Adrenal gland (tissue), 12 donors: ENCODE data around the gene PLD2. TPM values are rescaled to one million over a fixed set of nuclear protein-coding genes. Genes with fewer than 3 reads are reported as not detected.
"Not testable (repeated sequence)": the region's sequence is repeated elsewhere in the genome, so short reads cannot be mapped to it uniquely, and the experiment has no call there.

Source experiments
- DNase-seq, 7 donors: peaks; one replicate each; pipeline ENCODE4 v3.0.0-alpha.2; 2019 to 2020
- H3K27ac ChIP-seq, 5 donors: fragments of 200-600 bp; sonication (generic) in 4 of 5; 1 replicate in 3 of 5; 2 replicates in 2 of 5; pipeline versions ENCODE4 v1.5.1 to v1.8.0; 2016 to 2020; ENCODE audit warnings: mild to moderate bottlenecking in 1 of 5
- H3K27me3 ChIP-seq: fragments of 200-600 bp; 2 replicates; pipeline ENCODE4 v1.8.0; 2021
- H3K36me3 ChIP-seq, 2 donors: fragments of 200-600 bp; replicated peaks in 1 of 2; 1 replicate in 1 of 2; 2 replicates in 1 of 2; pipeline versions ENCODE4 v1.5.1 to v1.8.0; 2018 to 2022
- H3K4me1 ChIP-seq, 2 donors: fragments of 200-600 bp; replicated peaks in 1 of 2; 1 replicate in 1 of 2; 2 replicates in 1 of 2; pipeline versions ENCODE4 v1.5.1 to v1.8.0; 2018 to 2021
- H3K4me3 ChIP-seq, 4 donors: fragments of 200-600 bp; sonication (generic) in 3 of 4; one replicate each; pipeline ENCODE4 v1.5.1; 2016 to 2018
- H3K9me3 ChIP-seq, 3 donors: fragments of 200-600 bp; sonication (generic) in 1 of 3; replicated peaks in 1 of 3; 1 replicate in 2 of 3; 2 replicates in 1 of 3; pipeline versions ENCODE4 v1.5.1 to v1.8.0; 2016 to 2021
- POLR2A ChIP-seq, 2 donors: fragments of 450-650 bp; IDR thresholded peaks; one replicate each; pipeline ENCODE4 v1.6.1; 2017; ENCODE audit warnings: antibody characterized with exemption in 2 of 2, mild to moderate bottlenecking in 2 of 2, moderate library complexity in 1 of 2
- WGBS, 4 donors: extraction: QIAGEN DNeasy Blood & Tissue Kit in 2 of 4; methylation state at CpG; one replicate each; pipeline versions ENCODE4 v1.1.5 to v1.1.7; 2013 to 2017; 5-methylcytosine and 5-hydroxymethylcytosine counted together
- intact Hi-C, 2 donors: fragments of 100-400 bp; cut with DNase I; formaldehyde crosslinking; loops; one replicate each; pipeline versions ENCODE4 v1.14.1 to v1.15.0; 2022 to 2023
- polyA plus RNA-seq, 3 donors: library from polyadenylated mRNA; stranded (reverse); fragments of 200-250 nt in 2 of 3; fragments of 350-450 nt in 1 of 3; fragmentation: Illumina TruSeq in 1 of 3; extraction: RNeasy Lipid Tissue Mini Kit (QIAGEN cat#74804) in 1 of 3; gene quantifications; one replicate each; pipeline ENCODE4 v1.2.3, GENCODE V29; 2013 to 2014
- total RNA-seq, 9 donors: library from RNA; depleted of rRNA in 4 of 9; stranded (reverse); fragments of >200 nt in 4 of 9; fragments of 120-200 nt in 1 of 9; fragmentation: NEBNext Ultra II Directional in 1 of 9; extraction: Animal tissue kit (Norgen Biotek cat#: 25700) in 1 of 9; gene quantifications; one replicate each; pipeline versions ENCODE4 v1.1.0 to v1.2.4, GENCODE V29; 2013 to 2023
- TF ChIP-seq, protein P1 (sequence below), 6 experiments: fragments of 450-650 bp in 4 of 6; fragments of 200-600 bp in 2 of 6; sonication (generic) in 1 of 6; IDR thresholded peaks; 1 replicate in 5 of 6; 2 replicates in 1 of 6; pipeline versions ENCODE4 v1.5.1 to v1.8.0; 2016 to 2021; ENCODE audit warnings: antibody characterized with exemption in 6 of 6, mild to moderate bottlenecking in 2 of 6, moderate library complexity in 1 of 6
- donor health status: healthy with polysubstance abuse.
- donor health status: Bipolar disorder and iron deficiency.
- donor health status: DM: yes; HTN: yes; CAD: no.
- donor health status: DM: no; HTN: no; CAD: no.
- donor health status: DM: no; HTN: no; CAD: no.
- donor health status: DM: yes; HTN: yes; CAD: no.

PLD2 gene
- total and polyA plus RNA-seq, 12 donors, result 4.1 to 34.8 (median 17.9) TPM

DNA sequence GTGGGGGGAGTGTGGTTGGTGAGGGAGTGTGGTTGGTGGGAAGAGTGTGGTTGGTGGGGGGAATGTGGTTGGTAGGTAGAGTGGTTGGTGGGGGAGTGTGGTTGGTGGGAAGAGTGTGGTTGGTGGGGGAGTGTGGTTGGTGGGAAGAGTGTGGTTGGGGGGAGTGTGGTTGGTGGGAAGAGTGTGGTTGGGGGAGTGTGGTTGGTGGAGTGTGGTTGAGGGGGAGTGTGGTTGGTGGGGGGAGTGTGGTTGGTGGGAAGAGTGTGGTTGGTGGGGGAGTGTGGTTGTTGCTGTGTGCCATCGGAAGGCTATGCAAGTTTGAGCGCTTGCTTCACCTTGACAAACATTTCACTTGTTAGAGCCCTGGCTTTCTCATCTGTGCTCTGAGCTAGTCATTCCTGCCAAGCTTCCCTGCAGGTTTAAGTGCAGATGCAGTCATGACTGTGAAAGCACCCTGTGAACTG, 46.3 kb downstream of the PLD2 start:
- H3K4me1 ChIP-seq, result peaks cover 12 to 32% of the 10 kb centered on the region in 2 donors
- WGBS, 4 donors, result 77 to 90% (median 86%) methylated on average over 2 of the region's 2 CpGs
- TF ChIP-seq POLR2A (IDR thresholded peaks at IDR 0.05), result no peak
- TF ChIP-seq, protein P1, sequence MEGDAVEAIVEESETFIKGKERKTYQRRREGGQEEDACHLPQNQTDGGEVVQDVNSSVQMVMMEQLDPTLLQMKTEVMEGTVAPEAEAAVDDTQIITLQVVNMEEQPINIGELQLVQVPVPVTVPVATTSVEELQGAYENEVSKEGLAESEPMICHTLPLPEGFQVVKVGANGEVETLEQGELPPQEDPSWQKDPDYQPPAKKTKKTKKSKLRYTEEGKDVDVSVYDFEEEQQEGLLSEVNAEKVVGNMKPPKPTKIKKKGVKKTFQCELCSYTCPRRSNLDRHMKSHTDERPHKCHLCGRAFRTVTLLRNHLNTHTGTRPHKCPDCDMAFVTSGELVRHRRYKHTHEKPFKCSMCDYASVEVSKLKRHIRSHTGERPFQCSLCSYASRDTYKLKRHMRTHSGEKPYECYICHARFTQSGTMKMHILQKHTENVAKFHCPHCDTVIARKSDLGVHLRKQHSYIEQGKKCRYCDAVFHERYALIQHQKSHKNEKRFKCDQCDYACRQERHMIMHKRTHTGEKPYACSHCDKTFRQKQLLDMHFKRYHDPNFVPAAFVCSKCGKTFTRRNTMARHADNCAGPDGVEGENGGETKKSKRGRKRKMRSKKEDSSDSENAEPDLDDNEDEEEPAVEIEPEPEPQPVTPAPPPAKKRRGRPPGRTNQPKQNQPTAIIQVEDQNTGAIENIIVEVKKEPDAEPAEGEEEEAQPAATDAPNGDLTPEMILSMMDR (IDR thresholded peaks at IDR 0.05), result no peak
- no peaks in the 10 kb centered on the region for H3K9me3 ChIP-seq
- no peaks in the 10 kb centered on the region for H3K27me3 ChIP-seq
- intact Hi-C loops, result no loop called here
- H3K27ac ChIP-seq, result no peak overlapping the region
- DNase-seq, result no peak
- H3K4me3 ChIP-seq, result no peak overlapping the region
- H3K36me3 ChIP-seq, result peaks cover 0 to 8% of the 10 kb centered on the region in 2 donors

DNA sequence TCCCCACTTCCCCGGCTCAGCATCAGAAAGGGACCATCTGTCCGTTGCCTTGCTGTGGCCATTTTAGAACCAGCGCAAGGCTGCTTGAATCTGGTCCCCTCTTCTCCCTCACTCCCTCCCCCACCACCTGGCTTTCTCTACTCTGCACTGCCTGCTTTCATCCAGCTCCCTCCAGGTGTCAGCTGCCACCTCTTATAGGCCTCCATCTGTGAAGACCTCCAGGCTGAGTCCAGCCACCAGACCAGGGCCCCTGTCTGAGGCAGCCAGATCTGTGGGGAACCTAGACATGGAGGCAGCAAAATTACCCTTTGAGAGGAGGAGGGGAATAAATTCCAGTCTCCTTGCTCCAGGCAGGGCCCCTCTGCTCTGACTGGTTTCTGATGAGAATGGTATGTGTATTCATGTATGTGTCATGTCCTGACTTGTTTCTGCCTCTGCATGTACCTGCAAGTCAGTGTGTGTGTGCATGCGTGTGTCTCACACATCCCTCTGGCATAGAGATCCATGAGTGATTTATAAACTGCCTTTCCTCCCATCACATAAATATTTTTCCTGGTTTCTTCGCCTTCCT, 47.2 kb downstream of the PLD2 start:
- Histone ChIP-seq H3K36me3 (peaks cover 0 to 8% of the 10 kb centered on the region in 2 donors), H3K27me3 (no peaks in the 10 kb centered on the region), H3K4me1 (peaks cover 22 to 42% of the 10 kb centered on the region in 2 donors), H3K27ac (no peak overlapping the region), H3K9me3 (no peaks in the 10 kb centered on the region), H3K4me3 (no peak overlapping the region)
- intact Hi-C loops, result no loop called here
- WGBS, 4 donors, result 89 to 91% (median 90%) methylated on average over 5 of the region's 5 CpGs
- TF ChIP-seq, protein P1 (IDR thresholded peaks at IDR 0.05), result no peak
- no peak for TF ChIP-seq POLR2A (IDR thresholded peaks at IDR 0.05)
- no peak for DNase-seq

DNA sequence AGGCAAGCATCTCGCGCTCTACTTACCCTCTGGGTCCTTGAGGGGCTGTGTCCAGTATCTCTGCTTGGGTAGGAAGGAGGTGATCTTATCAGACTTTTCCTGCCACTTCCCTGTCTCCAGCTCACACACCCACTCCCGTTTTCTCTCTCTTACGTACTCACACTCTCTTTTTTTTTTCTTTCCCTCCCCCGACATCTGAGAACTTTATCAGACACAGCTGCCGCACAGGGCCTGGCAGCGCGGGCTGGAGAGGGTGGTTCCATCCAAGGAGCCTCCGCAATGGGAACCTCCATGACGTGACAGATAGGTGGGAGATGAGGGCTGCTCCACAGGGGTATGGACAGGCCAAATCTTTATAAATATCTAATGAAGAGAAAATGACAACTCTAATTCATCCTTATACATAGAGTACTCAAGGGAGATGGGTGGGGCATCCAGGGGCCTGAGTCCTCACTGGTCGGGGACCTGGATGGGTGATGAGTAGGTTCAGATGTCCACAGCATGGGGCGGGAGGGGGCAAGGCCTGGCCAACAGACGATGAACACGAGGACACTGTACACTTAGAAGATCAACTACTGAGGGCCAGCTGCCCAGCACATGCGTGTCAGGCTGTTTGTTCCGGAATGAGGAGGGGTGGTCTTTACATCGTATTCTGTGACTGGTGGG, 49.5 kb downstream of the PLD2 start:
- DNase-seq, result no peak
- Histone ChIP-seq H3K9me3 (no peaks in the 10 kb centered on the region), H3K36me3 (peaks cover 0 to 8% of the 10 kb centered on the region in 2 donors), H3K4me3 (no peak overlapping the region), H3K4me1 (peaks cover 22 to 25% of the 10 kb centered on the region in 2 donors), H3K27ac (no peak overlapping the region), H3K27me3 (no peaks in the 10 kb centered on the region)
- intact Hi-C loops, result no loop called here
- WGBS, 4 donors, result 86 to 90% (median 89%) methylated on average over 17 of the region's 17 CpGs
- TF ChIP-seq, protein P1 (IDR thresholded peaks at IDR 0.05), result no peak
- TF ChIP-seq POLR2A (IDR thresholded peaks at IDR 0.05), result no peak

DNA sequence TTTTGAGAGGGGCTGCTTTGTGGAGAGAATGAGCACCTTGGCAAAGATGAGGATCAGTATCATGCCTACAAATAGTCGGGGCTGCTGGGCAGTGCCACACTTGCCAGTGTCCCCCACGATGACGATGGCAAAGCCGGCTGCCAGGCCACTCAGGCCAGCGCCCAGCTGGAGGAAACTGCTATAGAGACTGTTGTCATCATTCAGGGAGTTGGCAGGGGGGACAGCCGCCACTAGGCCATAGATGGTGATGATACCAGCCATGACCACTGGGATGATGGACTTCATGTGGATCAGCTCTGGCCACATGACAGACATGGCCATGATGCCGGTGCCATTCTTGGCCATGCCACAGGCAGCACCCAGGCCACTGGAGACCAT, 50.0 kb downstream of the PLD2 start:
- TF ChIP-seq POLR2A (IDR thresholded peaks at IDR 0.05), result no peak
- Histone ChIP-seq H3K4me1 (peaks cover 22 to 25% of the 10 kb centered on the region in 2 donors), H3K36me3 (peaks cover 0 to 8% of the 10 kb centered on the region in 2 donors), H3K27ac (no peak overlapping the region), H3K27me3 (no peaks in the 10 kb centered on the region), H3K4me3 (no peak overlapping the region), H3K9me3 (no peaks in the 10 kb centered on the region)
- DNase-seq, result no peak
- intact Hi-C loops, result no loop called here
- 62 to 94% (median 91%) methylated on average over 2 to 7 of the region's 7 CpGs for WGBS, 4 donors

DNA sequence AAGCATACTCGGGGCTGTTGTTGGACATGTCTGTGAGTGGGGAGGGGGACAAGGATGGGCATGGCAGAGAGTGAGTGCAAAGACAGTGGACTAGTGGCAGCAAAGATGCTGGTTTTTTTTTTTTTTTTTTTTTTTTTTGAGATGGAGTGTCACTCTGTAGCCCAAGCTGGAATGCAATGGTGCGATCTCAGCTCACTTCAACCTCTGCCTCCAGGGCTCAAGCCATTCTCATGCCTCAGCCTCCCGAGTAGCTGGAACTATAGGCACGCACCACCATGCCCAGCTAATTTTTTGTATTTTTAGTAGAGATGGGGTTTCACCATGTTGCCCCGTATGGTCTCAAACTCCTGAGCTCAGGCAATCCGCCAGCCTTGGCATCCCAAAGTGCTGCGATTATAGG, 50.4 kb downstream of the PLD2 start:
- H3K4me3 ChIP-seq, H3K36me3 ChIP-seq, H3K9me3 ChIP-seq, intact Hi-C loops, H3K27me3 ChIP-seq, DNase-seq: not testable (repeated sequence)
- peaks cover 18 to 20% of the 10 kb centered on the region in 2 donors for H3K4me1 ChIP-seq
- 84 to 100% (median 93%) methylated on average over 5 to 7 of the region's 7 CpGs for WGBS, 4 donors
- H3K27ac ChIP-seq, result peak overlapping the region in 1 of 5 donors; percentile 34
